ENCODE results near the gene SBF2. TPM values are rescaled to one million over a fixed set of nuclear protein-coding genes. Genes with fewer than 3 reads are reported as not detected.

SBF2 gene
- total RNA-seq, 1 donor from 2014 or later = 6.1 TPM

DNA sequence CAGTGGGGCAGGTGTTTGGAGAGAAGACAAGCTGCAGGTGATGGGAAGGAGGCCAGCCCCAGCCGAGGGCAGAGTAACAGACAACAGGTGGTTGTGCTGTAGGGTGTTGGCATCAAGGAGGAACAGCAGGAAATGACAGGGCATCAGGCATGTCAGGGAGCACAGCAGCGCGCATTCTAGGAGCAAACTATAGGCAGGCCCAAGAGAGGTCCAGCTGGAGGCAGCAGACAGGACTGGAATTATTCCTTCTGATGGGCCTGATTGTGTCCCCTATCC, 24.4 kb upstream of the SBF2 start:
- intact Hi-C loops (cut with micrococcal nuclease) = no loop called here

DNA sequence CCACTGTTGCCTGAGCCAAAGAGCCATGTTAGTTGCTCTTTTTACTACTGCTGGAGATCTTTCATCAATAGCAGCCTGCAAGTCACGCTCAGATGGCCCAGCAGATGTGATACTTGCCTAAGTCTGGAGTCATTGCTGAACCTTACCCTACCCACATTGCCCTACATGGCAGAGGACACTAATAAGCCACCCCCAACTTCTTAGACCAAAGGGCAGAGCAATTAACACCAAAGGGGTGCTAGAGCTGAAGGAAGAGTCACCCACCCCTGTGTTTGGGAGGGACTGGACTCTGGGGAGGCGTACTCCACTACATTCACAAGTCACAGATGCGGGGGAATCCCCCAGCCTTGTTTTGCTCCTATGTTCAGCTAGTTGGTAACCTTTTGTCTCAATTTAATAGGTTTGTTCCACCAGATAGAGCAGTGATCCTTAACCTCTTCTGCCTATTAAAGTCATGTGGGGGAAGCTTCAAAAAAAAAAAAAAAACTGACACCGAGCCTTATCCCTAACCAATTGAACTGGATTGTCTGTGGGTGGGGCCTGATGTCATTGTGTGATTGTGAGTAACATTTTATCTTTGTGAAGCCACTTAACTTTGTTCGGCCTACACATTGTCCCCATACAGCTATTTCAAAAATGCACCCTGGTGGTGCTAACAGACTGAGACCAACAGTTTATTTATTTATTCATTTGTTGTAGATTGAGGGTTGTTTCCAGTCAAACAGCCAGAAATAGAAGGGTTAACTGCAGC, 23.9 kb upstream of the SBF2 start:
- intact Hi-C loops (cut with micrococcal nuclease) = no loop called here

DNA sequence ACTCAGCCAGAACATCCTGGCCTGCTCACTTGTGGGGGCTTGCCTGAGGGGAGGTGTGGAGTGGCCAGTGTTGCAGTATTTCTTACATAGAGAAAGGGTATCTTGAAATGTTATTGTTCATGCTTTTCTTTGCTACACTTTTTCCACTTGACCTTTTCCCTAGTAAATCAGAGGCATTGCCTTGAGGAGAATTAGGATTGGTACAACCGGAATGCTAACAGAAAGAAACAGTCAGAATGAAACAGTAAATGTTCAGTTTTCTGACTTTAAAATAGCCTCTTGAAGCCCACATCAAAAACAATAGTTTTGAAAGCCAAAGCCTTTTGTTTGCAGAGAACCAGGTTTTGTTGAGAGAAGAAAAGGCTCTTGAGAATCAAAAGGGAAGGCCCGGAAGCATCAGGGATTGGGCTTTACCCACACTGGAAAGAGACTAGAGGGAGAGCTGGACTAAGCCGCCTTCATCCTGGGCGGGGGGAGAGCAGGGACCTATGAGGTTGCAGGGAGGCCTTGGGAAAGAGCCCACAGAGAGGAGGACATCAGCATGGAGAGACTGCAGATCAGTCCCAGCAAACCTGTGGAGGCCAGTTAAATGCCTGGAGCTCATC, 23.2 kb upstream of the SBF2 start:
- intact Hi-C loops (cut with micrococcal nuclease) = no loop called here

DNA sequence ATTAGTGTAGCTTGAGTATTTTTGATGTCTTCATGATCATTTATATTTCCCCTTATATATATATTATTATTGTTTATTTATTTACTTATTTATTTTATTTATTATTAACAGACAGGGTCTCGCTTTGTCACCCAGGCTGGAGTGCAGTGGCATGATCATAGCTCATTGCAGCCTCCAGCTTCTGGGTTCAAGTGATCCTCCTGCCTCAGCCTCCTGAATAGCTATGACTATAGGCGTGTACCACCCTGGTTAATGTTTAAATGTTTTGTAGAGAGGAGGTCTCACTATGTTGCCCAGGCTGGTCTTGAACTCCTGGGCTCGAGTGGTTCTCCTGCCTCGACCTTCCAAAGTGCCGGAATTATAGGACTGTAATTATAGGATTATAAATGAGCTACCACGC, 21.1 kb upstream of the SBF2 start:
- intact Hi-C loops (cut with micrococcal nuclease) = no loop called here

DNA sequence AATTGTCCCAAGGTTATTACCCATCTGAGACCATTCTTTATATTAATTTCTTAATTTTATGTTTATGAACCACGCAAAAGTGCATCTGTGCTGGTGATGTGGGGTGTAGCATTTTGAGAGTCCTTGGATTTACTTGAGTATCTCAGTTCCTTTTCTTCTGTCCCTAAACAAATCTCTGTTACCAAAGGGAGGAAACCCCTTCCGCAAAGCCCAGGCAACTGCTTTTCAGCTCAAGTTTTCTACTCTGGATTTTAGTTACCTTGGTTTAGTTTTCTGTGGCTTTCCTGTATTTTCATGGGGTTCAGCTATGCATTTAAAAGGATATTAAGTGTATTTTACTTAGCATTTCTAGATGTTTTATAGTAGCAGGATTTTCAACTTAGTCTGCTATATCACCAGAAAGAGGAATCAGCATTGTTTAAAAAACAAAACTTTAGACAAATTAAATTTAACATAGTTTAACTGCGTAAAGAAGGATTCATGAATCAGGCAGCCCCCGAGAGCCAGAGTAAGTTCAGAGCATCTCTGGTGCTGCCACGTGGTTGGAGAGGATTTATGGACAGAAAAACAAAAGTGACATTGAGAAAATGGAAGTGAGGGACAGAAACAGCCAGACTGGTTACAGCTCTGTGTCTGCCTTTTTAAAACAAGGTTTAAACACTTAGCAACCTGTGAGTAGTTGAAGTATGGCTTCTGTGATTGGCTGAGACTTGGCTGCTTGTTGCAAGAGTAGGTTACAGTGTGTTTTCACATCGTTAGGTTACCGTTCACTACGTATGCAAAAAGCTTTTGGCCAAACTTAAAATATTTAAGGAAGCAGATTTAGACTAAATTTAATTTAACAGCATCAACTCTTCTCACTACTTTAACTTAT, 20.4 kb upstream of the SBF2 start:
- intact Hi-C loops (cut with micrococcal nuclease) = no loop called here

DNA sequence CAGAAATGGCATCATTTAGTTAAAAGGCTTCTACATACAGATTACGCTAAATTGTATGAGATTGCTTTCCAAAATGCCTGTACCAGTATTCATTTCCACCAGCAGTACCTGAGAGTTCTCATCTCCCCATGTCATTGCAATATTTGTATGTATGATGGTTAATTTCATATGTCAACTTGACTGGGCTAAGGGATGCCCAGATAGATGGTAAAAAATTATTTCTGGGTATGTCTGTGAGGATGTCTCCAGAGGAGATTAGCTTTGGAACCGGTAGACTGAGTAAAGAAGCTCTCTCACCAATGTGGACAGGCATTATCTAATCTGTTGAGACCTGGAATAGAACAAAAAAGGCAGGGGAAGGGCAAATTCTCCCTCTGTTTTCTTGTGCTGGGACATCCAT, 17.8 kb upstream of the SBF2 start:
- intact Hi-C loops (cut with micrococcal nuclease) = no loop called here

DNA sequence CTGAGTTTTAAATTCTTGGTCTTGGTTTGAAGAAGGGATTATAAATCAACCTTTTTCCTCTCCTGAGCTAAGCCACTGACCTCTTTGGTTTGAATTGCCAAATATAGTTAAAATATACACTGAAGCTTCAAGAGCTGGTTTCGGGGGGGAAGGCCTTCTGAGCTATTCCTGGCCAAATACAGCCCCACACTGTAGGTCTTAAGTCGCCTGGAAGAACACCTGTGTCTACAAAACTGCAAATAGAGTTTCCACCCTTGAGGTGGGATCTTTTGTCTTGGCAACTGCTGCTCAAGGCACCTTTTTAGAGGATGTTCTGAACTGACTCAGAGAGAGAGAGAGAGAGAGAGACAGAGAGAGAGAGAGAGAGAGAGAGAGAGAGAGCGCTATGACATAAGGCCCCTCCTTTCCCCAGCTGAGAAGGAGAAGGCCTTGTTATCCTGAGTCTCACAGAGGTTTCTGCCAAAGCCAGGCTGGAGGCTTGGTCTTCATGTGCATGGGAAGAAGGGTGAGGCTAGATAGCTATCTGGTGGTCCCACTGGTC, 16.4 kb upstream of the SBF2 start:
- intact Hi-C loops (cut with micrococcal nuclease) = no loop called here

DNA sequence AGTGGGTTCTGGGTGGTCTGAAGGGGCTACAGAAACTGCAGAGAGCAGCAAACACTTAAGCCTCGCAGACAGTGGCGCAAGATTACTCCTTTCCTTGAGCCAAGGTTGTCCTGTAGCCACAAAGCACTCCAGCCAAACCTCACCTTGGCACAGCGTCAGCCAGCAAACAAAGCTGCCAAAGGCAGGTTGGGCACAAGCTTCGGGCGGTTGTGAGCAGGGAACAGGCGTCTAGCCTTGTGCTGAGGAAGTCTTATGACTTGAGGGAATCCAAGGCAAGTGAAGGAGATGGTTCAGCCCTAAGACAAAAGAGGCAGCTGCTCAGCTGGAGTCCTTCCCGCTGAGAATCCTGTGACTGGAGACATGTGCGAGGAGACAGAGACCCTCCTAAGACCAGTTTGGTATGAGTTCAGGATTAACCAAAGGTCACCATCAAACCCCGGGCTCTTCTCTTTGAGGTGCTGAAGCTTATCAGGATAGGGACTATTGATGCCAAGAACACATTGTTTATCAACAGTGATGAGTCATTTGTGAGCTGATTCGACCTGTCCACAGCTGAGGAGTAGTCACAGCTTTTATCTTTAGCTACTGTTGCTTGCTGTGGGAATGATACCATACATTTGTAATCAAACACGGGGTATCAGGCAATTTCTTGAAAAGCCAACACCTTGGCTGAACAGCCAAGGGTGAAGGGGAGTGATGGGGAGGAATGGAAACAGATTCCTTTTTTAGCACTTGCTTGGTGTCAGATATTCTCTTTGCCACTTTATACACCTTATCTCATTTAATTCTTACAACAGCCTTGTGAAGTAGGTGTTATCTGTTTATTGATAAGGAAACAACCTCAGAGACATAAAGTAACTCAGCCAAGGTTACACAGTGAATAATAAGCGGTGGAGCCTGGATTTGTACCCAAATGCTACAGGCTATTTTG, 15.4 kb upstream of the SBF2 start:
- intact Hi-C loops (cut with micrococcal nuclease) = loop anchor here (2.0 to 5.0 kb wide), 9 partner anchors 233 to 1533 kb away; partner anchors contain the start of genes EIF4G2, RNF141, SWAP70 and TMEM41B

DNA sequence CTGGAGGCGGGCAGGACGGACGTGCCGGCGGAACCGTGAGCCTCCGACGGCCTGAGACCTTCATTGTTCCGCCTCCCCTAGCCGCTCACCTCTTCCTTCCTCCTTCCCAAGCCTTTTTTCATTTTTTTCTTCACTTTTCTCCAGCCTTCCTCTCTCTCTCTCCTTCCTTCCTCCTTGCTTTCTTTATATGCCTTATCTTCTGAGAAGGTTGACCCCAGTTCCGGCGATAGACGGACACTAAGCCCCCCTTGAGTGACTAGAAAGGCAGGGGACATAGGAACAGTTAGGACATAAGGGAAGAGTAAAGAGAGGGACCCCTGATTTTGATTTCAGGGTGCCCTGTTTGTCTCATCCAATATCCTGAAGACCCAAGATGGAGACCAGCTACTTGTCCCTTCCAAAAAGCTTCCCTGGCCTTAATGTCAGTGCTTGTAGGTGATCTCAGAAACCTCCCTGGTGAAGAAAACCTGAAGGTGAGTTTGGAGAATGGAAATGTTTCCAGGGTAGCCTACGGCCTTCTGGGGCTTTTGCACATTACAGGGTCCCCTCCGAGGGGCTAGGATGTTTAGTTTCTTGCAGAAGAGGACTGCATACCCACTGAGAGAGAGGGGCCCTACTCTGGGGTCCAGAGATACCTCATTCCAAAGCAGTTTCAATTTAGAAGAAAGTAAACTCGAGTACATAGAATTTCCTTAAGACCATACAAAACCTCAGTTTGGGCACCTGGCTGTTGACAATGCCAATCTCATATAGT, 14.4 kb upstream of the SBF2 start:
- intact Hi-C loops (cut with micrococcal nuclease) = loop anchor here (1.0 to 5.0 kb wide), 11 partner anchors 15 to 1534 kb away; partner anchors contain the start of genes EIF4G2, RNF141, SWAP70 and TMEM41B

DNA sequence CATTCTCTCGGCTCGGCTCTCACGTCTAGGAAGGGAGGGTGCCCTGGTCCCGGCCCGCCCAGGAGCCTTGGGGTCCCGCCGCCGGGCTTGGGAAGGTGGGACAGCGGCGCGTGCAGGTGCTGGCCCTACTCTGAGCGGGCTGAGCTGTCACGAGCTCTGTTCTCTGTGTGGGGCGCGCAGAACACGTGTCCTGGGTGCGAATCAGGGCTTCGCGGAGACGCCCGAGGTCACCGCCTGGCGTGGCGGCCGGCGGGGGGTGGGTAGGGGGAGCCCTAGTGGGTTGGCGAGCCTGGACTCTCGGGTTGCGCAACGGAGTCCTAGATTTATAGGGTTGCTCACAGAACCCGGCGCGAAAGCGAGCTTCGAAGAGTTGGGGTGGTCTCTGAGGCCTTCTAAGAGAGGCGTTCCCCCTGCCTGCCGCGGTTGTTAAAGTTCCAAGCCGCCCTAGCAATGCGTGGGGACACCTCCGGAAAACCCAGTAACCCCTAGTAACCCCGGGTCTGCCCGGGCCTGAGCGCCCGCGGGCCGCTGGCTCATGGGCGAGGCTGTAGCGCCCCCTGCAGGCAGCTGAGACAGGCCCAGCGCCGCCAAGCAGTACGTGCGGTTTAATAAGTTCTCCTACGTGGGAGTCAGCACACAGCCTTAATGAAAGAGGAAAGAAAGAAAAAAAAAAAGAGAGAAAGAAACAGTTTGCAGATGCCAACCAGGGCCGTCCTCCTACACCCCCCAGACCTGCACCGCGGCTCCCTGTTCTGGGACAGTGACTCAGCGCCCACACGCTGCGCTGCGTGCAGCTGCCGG, 13.6 kb upstream of the SBF2 start:
- intact Hi-C loops (cut with micrococcal nuclease) = loop anchor here (1.0 to 5.0 kb wide), 18 partner anchors 9 to 1535 kb away; partner anchors contain the start of genes EIF4G2, RNF141, SBF2 and SWAP70

DNA sequence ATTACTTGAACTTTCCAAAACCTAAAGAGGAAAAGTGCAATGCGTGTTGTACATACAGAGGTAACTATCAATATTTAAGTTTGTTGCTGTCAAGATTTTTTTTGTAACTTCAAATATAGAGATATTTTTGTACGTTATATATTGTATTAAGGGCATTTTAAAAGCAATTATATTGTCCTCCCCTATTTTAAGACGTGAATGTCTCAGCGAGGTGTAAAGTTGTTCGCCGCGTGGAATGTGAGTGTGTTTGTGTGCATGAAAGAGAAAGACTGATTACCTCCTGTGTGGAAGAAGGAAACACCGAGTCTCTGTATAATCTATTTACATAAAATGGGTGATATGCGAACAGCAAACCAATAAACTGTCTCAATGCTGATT, 13.0 kb upstream of the SBF2 start:
- intact Hi-C loops (cut with micrococcal nuclease) = loop anchor here (1.0 to 5.0 kb wide), 15 partner anchors 9 to 1535 kb away; partner anchors contain the start of genes EIF4G2, RNF141, SBF2 and SWAP70

DNA sequence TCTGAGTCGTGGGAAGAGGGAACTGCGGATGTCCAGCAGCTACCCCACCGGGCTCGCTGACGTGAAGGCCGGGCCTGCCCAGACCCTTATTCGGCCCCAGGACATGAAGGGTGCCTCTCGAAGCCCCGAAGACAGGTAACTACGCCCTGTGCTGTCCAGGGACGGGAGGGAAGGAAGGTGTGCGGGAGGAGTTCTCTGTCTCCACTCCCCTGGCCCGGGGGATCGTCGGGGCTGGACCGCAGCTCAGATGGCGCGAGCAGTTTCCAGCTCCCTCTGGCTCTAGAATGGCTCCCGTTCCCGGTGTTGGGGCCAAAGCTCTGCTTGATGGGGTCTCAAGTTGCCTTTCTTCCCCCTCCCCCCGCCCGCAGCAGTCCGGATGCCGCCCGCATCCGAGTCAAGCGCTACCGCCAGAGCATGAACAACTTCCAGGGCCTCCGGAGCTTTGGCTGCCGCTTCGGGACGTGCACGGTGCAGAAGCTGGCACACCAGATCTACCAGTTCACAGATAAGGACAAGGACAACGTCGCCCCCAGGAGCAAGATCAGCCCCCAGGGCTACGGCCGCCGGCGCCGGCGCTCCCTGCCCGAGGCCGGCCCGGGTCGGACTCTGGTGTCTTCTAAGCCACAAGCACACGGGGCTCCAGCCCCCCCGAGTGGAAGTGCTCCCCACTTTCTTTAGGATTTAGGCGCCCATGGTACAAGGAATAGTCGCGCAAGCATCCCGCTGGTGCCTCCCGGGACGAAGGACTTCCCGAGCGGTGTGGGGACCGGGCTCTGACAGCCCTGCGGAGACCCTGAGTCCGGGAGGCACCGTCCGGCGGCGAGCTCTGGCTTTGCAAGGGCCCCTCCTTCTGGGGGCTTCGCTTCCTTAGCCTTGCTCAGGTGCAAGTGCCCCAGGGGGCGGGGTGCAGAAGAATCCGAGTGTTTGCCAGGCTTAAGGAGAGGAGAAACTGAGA, 12.2 kb upstream of the SBF2 start:
- intact Hi-C loops (cut with micrococcal nuclease) = loop anchor here (2.0 to 5.0 kb wide), 11 partner anchors 229 to 1536 kb away; partner anchors contain the start of genes EIF4G2, RNF141, SWAP70 and TMEM41B

DNA sequence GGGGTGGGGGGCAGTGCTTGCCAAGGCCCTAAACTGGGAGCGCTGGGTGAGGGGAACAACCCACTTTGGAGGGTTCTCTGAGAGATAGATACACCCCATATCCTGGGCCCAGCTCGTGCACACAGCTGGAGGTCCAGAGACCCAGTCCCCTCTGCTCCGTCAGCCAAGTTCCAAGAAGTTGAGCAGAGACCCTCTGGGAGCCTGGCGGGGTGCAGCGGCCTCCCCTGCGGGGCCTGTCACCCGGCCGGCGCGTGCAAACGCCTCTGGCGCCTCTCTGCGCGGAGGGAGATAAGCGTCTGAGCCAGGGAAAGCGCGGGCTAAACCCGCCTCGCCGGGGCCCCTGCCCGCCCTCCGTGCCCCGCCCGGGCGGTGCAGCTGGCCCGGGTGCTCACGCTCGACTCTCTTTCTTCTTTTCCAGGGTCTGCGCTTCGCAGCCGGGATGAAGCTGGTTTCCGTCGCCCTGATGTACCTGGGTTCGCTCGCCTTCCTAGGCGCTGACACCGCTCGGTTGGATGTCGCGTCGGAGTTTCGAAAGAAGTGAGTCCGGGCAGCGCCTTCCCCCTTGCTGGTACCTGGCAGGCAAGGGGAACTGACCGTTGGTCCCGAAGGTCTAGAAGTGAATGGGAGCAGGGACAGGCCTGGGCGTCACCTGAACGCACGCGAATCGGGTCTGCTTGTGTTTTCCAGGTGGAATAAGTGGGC, 11.4 kb upstream of the SBF2 start:
- intact Hi-C loops (cut with micrococcal nuclease) = loop anchor here (2.0 to 5.0 kb wide), 9 partner anchors 237 to 1537 kb away; partner anchors contain the start of genes EIF4G2, RNF141, SWAP70 and TMEM41B

DNA sequence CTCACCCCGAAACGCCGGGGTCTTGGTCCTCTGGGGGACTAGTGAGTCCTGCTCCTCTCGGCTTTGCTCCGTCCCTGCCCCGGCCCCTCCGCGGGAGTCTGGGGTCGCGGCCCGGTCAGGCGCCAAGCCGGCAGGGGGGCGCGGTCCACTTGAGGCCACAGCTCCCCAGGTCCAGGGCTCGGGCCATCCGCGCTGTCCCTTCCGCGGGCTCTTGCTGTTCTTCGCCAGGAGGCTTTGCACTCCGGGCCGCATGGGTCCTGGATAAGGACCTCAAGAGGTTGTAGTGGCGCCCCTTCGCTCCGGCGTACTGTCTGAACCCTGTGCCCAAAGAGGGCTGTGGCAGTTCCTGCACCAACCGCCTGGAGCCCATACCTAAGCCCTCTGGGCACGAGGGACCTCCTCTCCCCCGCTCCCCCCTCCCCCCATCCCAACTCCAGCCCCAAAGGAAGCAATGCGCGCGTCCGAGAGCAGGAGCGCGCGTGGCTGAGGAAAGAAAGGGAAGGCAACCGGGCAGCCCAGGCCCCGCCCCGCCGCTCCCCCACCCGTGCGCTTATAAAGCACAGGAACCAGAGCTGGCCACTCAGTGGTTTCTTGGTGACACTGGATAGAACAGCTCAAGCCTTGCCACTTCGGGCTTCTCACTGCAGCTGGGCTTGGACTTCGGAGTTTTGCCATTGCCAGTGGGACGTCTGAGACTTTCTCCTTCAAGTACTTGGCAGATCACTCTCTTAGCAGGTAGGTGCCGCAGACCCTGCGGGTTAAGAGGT, 10.7 kb upstream of the SBF2 start, which contains the start of gene ADM:
Gene ADM, plus strand, starts transcription at position 579 of the 767 bp plus-strand sequence. CDS start 628 bp downstream, outside the sequence.
- intact Hi-C loops (cut with micrococcal nuclease) = loop anchor here (2.0 to 5.0 kb wide), 12 partner anchors 238 to 1622 kb away; partner anchors contain the start of genes AKIP1, EIF4G2, RNF141 and RPL27A

DNA sequence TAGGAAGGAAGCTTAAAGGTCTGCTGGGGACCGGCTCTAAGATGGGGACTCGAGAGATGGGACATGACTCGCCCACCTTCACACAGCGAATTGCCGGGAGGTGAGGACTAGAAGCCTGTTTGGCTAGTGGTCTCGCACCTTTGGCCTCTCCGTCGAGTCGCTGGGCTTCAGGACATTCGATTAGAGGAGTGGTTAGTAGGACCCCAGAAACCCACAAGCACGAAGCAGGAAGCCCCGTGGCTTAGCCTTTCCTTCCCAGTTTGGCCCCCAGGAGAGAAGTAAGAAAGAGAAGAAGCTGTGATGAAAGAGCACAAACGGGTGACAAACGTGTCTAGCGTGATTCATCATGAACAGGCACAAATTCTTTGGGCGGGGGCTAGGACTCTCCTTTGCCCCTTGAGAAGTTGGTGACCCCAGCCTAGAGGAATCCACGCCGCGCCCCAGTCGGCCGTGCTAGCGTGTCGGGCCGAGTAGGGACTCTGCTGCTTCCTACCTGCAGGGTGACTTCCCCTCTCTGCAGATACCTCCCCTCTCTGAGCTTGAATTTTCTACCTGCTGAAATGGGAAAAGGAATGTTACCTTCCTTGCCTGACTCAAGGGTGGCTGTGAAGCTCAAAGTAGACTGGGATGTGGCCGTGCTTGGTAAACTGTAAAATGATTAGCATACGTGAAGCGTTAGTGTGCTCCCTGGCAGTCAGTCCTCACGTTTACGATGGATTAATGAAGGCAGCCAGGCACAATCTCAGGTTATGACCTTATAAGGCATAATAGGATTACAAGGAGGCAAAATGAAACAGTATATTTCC, 9.7 kb upstream of the SBF2 start:
- intact Hi-C loops (cut with micrococcal nuclease) = loop anchor here (2.0 to 5.0 kb wide), 5 partner anchors 155 to 1621 kb away; partner anchors contain the start of genes AKIP1, RPL27A, TRIM66 and ZBED5

Measured in T-helper 1 cell treated with Interleukin-12 subunit alpha and Interleukin-12 subunit beta and Interleukin-4 antibody, amounts not matched to agents 30 ng/mL and 1 ng/mL, for 36 hours (primary cell).